Loucy (cell line): Measurements from ENCODE around the gene PLXNA2.
A peak's percentile ranks its signal among the peaks of the same experiment; 100 is the strongest.

Source experiments
- H2AFZ ChIP-seq: fragments of 200-600 bp; sonication (generic); 2 replicates; pipeline ENCODE4 v1.6.0; 2016; ENCODE audit warnings: antibody characterized with exemption, mild to moderate bottlenecking, low read length, moderate library complexity
- H3F3A ChIP-seq: fragments of 200-600 bp; 2 replicates; pipeline ENCODE4 v1.6.0; 2016; ENCODE audit warnings: antibody characterized with exemption, low read depth, mild to moderate bottlenecking
- H3K27me3 ChIP-seq: fragments of 200-600 bp; sonication (generic); 2 replicates; pipeline ENCODE4 v1.6.1; 2014; ENCODE audit warnings: low read length, mild to moderate bottlenecking; ENCODE audit not compliant: insufficient read depth, poor library complexity, severe bottlenecking
- H3K36me3 ChIP-seq: fragments of 200-600 bp; sonication (generic); 2 replicates; pipeline ENCODE4 v1.6.1; 2016; ENCODE audit warnings: low read length; ENCODE audit not compliant: insufficient read depth
- H3K4me1 ChIP-seq: fragments of 200-600 bp; sonication (generic); 2 replicates; pipeline ENCODE4 v1.5.1; 2014; ENCODE audit warnings: low read length, mild to moderate bottlenecking; ENCODE audit not compliant: insufficient read depth, poor library complexity, severe bottlenecking
- H3K4me2 ChIP-seq: fragments of 200-600 bp; sonication (generic); 2 replicates; pipeline ENCODE4 v1.6.0; 2014; ENCODE audit warnings: antibody characterized with exemption, low read length, low read depth, mild to moderate bottlenecking; ENCODE audit not compliant: poor library complexity, severe bottlenecking
- H3K4me3 ChIP-seq: fragments of 200-600 bp; sonication (generic); 2 replicates; pipeline ENCODE4 v1.5.1; 2014; ENCODE audit warnings: low read length, mild to moderate bottlenecking, mixed read lengths; ENCODE audit not compliant: poor library complexity, severe bottlenecking
- H3K79me2 ChIP-seq: fragments of 200-600 bp; sonication (generic); 2 replicates; pipeline ENCODE4 v1.6.1; 2014; ENCODE audit warnings: low read length; ENCODE audit not compliant: insufficient read depth
- H3K9ac ChIP-seq: fragments of 200-600 bp; sonication (generic); 2 replicates; pipeline ENCODE4 v1.6.0; 2014; ENCODE audit warnings: mild to moderate bottlenecking, low read depth, low read length, moderate library complexity; ENCODE audit not compliant: poor library complexity, severe bottlenecking
- H3K9me2 ChIP-seq: fragments of 200-600 bp; sonication (generic); replicated peaks from 2 replicates; pipeline ENCODE4 v1.6.1; 2016; ENCODE audit warnings: low read depth, low read length, mixed read lengths
- H3K9me3 ChIP-seq: fragments of 200-600 bp; sonication (generic); 2 replicates; pipeline ENCODE4 v1.6.1; 2014; ENCODE audit warnings: mild to moderate bottlenecking, antibody characterized with exemption, low read length, low read depth; ENCODE audit not compliant: insufficient read depth
- H4K20me1 ChIP-seq: fragments of 200-600 bp; sonication (generic); 2 replicates; pipeline ENCODE4 v1.6.0; 2014; ENCODE audit warnings: antibody characterized with exemption, low read length, mild to moderate bottlenecking; ENCODE audit not compliant: insufficient read depth, poor library complexity, severe bottlenecking
- CTCF ChIP-seq: fragments of 200-600 bp; sonication (generic); conservative IDR thresholded peaks from 2 replicates; pipeline ENCODE4 v1.5.1; 2014; ENCODE audit warnings: mild to moderate bottlenecking, antibody characterized with exemption, low read length
- EZH2phosphoT487 ChIP-seq: fragments of 200-600 bp; IDR thresholded peaks from 2 replicates; pipeline ENCODE4 v1.6.1; 2018; ENCODE audit warnings: antibody characterized with exemption, mild to moderate bottlenecking, moderate library complexity, borderline replicate concordance

The PLXNA2 gene

GRCh38 chr1:207995576-207995975 lies 248.6 kb downstream of the PLXNA2 start:
- no peak overlapping the region for H3K9ac ChIP-seq
- no peak overlapping the region for H2AFZ ChIP-seq
- no peaks in the 10 kb centered on the region for H4K20me1 ChIP-seq
- no peaks in the 10 kb centered on the region for H3K27me3 ChIP-seq
- no peaks in the 10 kb centered on the region for H3K79me2 ChIP-seq
- no peak overlapping the region for H3K4me2 ChIP-seq
- H3K9me3 ChIP-seq, result no peaks in the 10 kb centered on the region
- H3K9me2 ChIP-seq, result no peaks in the 10 kb centered on the region
- TF ChIP-seq EZH2phosphoT487 (no peak), CTCF (no peak)
- H3K4me1 ChIP-seq, result no peaks in the 10 kb centered on the region
- H3F3A ChIP-seq, result no peaks in the 10 kb centered on the region
- H3K4me3 ChIP-seq, result no peak overlapping the region
- no peaks in the 10 kb centered on the region for H3K36me3 ChIP-seq

- no peaks in the 10 kb centered on the region for H3K9me2 ChIP-seq
- no peaks in the 10 kb centered on the region for H3K79me2 ChIP-seq
- H3K4me1 ChIP-seq, result no peaks in the 10 kb centered on the region
- H3K27me3 ChIP-seq, result no peaks in the 10 kb centered on the region
- TF ChIP-seq EZH2phosphoT487 (no peak), CTCF (peak; percentile 57)
- H3K36me3 ChIP-seq, result no peaks in the 10 kb centered on the region
- H4K20me1 ChIP-seq, result no peaks in the 10 kb centered on the region
- H3K4me2 ChIP-seq, result no peak overlapping the region
- H2AFZ ChIP-seq, result no peak overlapping the region
- no peak overlapping the region for H3K4me3 ChIP-seq
- H3F3A ChIP-seq, result no peaks in the 10 kb centered on the region
- no peak overlapping the region for H3K9ac ChIP-seq
- H3K9me3 ChIP-seq, result no peaks in the 10 kb centered on the region
Measured at GRCh38 chr1:207993477-207994445, 250.4 kb downstream of the PLXNA2 start.

- H3K4me2 ChIP-seq, result no peak overlapping the region
- H3K9me2 ChIP-seq, result no peaks in the 10 kb centered on the region
- H3K79me2 ChIP-seq, result no peaks in the 10 kb centered on the region
- H3K4me3 ChIP-seq, result no peak overlapping the region
- H2AFZ ChIP-seq, result no peak overlapping the region
- peaks cover 6% of the 10 kb centered on the region for H3K27me3 ChIP-seq
- no peaks in the 10 kb centered on the region for H3K4me1 ChIP-seq
- no peak overlapping the region for H3K9ac ChIP-seq
- no peaks in the 10 kb centered on the region for H3K36me3 ChIP-seq
- no peaks in the 10 kb centered on the region for H3K9me3 ChIP-seq
- H4K20me1 ChIP-seq, result no peaks in the 10 kb centered on the region
- TF ChIP-seq EZH2phosphoT487 (no peak), CTCF (no peak)
- no peaks in the 10 kb centered on the region for H3F3A ChIP-seq
Measured at GRCh38 chr1:207992677-207993236, 251.4 kb downstream of the PLXNA2 start.
